Stimulated activated CD4-positive, alpha-beta T cell treated with anti-CD3 and anti-CD28 coated beads, Interleukin-12 subunit alpha, Interleukin-12 subunit beta, amount 100 ng/mL, for 4 hours (primary cell): ENCODE measurements around the gene POLD4.
"Not testable (repeated sequence)": the region's sequence is repeated elsewhere in the genome, so short reads cannot be mapped to it uniquely, and the experiment has no call there.

Experiments used
- DNase-seq: peaks from one replicate; pipeline ENCODE4 v3.0.0-alpha.2; 2020

The POLD4 gene

DNA sequence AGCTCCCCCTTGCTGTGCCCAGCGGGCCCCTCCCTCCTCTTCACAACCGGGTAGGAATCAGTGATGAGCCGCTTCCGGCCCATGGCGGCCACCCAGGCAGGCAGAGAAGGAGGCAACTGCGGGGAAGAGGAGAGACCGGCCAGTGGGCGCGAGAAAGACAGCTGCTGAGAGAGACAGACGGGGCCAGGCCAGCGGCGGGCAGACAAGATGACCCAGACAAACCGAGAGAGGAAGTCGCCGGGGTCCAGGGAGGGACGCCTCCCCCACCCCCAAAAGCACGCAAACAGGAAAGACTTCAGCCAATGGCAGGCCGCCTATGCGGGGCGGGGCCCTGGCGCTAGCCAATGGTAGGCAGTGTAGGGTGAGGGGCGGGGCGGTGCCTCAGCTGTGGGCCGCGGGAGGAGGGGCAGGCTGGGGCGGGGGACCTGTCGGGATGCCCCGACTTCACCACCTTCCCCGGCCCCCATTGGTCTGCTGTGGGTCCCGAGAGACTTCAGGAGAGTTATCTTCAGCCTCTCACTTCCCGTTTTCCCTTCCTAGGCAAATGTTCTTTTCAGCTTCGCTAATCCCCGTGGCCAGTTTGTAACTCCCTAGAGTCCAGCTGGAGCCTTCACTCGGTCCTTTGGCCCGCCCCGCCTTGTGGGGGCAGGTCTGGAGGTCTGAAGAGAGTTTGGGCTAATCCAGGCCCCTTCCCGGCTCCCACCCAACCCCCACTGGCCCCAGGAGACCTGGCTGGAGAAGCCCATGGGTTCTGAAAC lies at the start of gene POLD4:
Gene POLD4, minus strand, starts transcription at position 230 of the 758 bp plus-strand sequence. Its CDS starts 147 bp downstream, at position 83.
- DNase-seq = peak; percentile 95

DNA sequence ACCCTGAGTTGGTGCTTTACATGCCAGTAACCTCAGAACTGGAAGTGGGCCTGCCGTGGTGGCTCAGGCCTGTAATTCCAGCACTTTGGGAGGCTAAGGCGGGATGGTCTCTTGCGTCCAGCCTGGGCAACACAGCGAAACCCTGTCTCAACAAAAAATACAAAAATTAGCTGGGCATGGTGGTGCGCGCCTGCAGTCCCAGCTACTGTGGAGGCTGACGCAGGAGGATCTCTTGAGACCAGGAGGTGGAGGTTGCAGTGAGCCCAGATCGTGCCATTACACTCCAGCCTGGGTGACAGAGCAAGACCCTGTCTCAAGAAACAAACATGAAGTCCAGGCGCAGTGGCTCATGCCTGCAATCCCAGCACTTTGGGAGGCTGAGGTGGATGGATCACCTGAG lies 49.7 kb upstream of the POLD4 start:
- DNase-seq = not testable (repeated sequence)

DNA sequence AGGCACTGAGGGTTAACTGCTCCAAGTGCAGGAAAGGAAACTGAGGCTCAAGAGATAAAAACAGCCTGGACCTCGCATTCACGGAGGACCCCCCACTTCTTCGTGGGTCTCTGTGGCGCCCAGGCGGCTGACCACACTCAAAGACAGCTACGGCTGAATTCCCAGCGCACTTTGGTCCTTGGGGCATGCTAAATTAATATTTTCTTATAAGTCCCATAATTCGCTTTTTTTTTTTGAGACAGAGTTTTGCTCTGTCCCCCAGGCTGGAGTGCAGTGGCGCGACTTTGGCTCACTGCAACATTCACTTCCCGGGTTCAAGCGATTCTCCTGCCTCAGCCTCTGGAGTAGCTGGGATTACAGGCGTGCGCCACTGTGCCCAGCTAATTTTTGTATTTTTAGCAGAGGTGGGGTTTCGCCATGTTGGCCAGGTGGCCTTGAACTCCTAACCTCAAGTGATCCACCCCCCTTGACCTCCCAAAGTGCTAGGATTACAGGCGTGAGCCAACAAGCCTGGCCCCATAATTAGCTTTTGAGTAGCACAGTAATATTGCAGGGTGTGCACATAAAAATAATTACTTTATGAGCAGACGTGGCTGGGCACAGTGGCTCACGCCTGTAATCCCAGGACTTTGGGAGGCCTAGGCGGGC lies 49.0 kb upstream of the POLD4 start:
- not testable (repeated sequence) for DNase-seq

GRCh38 chr11:67401495-67402191 lies 48.3 kb upstream of the POLD4 start, which contains the start of gene PPP1CA:
Gene PPP1CA, minus strand, starts transcription at chr11:67401858. Its CDS starts 76 bp downstream, at chr11:67401782.
- DNase-seq = peak; percentile 93

DNA sequence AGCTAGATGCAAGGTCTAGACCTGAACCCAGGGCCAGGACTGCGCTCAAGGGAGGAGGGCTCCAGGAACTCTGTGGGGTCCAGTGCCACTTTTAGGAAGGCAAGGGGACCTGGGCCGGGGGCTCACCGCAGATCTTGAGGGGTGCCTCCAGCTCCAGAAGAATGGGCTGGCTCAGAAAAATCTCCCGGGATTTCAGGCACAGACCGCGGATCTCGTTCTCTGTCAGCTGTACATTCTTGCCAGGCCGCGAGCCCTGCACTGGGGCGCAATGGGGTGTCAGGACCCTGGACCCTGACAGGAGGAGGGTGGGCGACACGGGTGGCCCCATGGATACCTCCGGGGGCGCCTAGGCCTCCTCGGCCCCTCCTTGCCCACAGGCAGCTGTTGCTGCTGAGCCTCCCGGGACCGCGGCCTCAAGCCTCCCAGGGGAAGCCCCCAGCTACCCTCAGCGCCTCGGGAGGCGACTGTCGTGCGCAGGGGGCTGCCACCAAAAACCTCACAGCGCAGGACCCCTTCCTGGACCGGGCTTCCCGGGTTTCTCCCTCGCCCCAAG lies 47.7 kb upstream of the POLD4 start:
- no peak for DNase-seq

- no peak for DNase-seq
Observed at GRCh38 chr11:67400251-67400941, 47.0 kb upstream of the POLD4 start.

DNA sequence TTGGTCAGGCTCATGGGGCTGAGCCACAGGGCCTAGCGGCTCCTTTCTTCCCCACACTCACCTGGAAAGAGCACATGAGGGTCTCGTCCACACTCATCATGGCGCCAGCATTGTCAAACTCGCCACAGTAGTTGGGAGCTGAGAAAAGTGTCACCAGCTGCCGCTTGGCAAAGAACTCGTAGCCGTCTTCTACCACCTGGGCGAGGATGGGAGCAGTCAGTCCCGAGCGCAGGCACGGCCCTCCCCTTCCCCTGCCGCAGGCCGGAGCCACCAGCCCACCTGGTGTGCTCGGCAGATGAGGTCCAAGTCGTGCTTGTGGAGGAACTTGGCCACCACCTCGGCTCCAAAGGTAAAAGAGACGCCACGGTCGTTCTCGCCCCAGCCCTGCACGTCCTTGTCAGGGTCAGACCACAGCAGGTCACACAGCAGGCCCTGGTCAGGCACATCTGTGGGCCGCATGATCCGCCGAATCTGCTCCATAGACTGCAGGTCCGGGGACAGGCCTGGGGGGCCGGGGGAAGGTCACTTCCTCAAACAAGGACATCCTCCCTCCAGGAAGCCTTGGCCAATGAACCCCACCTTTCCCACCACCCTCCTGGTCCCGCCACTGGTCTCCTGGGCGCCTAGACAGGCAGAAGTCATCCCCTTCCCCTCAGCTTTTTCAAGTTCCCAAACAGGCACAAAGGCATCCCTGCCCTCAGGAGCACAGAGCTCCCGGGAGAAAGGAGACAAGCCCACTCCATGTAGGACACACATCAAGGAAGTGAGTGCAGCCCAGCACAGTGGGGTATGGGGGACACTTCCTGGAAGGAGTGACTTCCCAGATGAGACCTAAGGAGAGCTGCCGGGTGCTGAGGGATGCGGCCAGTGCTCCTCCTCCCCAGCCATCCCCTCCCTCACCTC lies 45.6 kb upstream of the POLD4 start:
- DNase-seq = no peak

- no peak for DNase-seq
Observed at GRCh38 chr11:67397986-67398660, 44.8 kb upstream of the POLD4 start.

DNA sequence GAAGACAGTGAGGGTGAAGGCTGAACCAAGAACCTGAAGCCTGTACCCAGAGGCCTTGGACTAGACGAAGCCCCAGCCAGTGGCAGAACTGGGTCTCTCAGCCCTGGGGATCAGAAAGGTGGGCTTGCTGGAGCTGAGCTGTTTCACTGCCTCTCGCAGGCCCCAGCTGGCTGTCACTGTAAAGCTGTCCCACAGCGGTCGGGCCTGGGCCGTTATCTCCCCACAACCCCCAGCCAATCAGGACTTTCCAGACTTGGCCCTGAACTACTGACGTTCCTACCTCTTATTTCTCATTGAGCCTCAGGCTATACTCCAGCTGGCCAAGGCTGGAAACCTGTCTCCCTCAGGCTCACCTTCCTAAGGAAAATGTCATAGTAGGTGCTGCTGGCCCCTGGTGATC lies 44.2 kb upstream of the POLD4 start:
- no peak for DNase-seq

DNA sequence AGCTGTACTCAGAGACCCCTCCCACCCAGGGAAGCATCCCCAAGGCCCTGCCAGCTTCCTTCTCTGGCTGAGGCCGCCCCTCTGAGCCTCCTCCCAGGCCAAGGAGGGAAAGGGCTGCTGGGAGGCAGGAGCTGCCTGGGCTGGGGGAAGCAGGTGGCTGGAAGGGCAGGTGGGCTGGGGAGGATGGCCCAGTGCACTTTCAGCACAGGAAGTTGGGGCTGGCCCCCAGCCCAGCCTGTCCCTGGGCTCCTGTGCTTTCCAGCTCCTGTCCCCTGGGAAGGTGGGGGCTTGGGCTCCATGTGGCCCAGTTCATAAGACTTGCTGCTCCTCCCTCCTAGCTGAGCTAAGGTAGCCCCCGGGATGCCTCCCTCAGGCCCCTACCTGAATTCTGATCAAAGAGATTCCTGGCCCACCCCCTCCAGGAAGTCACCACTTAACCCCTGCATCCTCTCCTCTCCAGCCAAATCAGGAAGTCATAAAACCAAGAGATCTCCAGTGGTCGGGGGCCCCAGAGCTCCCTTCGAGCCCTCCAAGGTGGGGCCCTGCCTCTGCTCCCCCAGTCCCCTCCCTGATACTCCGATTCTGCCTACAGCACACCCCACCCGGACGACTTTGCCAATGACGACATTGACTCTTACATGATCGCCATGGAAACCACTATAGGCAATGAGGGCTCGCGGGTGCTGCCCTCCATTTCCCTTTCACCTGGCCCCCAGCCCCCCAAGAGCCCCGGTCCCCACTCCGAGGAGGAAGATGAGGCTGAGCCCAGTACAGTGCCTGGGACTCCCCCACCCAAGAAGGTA lies 43.4 kb upstream of the POLD4 start:
- DNase-seq = no peak

GRCh38 chr11:67396259-67396581 lies 42.9 kb upstream of the POLD4 start:
- DNase-seq = no peak

DNA sequence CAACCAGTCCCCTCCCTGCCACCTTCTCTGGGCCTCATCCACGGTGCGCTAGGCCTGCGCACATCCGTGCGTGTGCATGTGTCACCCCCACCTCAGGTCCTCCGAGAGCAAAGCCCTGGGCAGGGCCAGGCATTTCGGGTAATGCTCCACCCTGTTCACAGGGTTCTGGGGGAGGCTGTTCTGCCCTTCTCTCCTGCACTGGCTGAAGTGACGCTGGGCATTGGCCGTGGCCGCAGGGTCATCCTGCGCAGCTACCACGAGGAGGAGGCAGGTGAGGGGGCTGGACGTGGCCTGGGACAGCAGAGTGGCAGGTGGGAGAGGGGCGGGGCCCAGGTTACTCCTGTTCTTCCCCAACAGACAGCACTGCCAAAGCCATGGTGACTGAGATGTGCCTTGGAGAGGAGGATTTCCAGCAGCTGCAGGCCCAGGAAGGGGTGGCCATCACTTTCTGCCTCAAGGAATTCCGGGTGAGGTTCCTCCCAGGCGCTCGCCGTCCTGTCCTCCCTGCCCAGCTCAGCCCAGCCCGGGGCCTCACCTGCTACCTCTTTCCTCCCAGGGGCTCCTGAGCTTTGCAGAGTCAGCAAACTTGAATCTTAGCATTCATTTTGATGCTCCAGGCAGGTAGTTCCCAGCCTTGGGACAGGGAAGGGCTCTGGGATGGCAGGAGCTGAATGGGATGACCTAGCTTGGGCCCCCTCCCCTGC lies 42.4 kb upstream of the POLD4 start:
- no peak for DNase-seq

DNA sequence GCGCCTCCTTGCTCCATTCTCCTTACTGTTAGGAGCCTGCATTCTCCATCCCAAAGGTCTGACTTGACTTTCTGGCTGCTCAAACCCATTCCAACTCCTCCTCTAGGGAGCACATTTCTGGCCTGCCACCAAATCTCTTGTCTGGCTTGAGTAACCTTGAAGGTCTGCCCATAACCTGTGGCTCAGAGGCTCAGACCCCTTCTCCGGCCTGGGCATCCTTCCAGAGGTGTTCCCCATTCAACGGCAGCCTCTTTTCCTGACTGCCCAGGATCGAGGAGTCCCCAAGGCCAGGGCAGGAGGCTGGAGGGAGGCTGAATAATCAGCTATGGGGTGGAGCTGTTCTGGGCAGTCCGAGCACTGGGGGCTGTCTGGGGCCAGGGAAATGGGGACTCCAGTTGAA lies 40.6 kb upstream of the POLD4 start:
- DNase-seq = no peak

- no peak for DNase-seq
Observed at GRCh38 chr11:67393437-67393836, 40.1 kb upstream of the POLD4 start.

DNA sequence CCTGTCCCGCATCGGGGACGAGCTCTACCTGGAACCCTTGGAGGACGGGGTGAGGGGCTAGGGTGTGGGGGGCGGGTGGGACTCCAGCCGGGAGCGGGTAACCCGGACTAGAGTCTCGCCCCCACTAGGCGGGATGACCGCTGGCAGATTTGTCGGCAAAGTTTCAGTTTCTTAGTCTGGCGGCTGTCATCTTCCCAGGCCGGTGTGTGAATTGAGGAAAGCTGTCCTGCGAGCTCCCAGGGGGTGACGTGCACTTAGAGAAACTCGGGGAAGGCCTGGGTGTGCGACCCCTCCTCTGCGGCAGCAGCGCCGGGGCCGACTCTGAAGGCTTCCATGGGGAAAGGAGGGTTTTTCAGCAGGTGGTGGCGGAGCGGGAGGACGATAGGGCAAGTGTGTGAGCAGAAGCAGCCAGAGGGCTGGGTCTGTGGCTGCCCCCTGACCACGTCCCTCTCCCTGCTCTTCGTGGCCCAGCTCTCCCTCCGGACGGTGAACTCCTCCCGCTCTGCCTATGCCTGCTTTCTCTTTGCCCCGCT lies 38.9 kb upstream of the POLD4 start:
- DNase-seq = no peak

DNA sequence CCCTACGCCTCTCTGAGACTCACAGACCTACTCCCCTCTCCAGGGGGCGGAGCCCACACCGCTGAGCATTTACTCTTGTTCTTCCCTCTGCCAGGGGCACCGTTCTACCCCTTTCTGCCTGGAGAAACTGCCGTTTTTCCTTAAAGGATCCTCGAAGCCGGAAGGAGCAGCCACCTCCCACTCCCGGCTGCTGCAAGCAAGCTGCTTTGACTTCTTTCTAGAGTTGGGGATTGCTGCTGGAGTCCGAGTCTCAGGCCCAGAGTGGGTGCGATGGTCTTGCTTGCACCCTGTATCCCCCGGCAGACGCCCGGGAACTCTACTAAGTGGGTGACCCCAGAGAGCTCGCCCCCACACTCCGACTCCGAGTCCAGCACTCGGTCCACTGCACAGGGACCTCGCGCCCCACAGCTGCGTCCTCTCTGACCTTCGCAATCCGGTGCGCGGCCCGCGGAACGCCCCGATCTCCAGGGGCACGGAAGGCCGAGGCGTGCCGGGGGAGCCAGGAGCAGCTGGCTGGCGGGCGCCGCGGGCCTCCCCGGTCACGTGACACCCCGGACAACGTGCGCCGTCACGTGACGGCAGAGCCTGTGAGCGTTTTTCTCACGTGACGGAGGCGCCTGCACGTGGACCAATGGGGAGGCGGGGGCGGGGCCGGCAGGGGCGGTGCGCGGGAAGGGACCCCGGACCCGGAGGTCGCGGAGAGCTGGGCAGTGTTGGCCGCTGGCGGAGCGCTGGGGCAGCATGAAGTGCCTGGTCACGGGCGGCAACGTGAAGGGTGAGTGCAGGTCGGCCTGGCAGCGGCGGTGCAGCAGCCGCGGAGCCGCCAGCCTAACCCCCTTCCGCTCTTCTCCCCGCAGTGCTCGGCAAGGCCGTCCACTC lies 38.2 kb upstream of the POLD4 start, which contains the start of gene RAD9A:
Gene RAD9A, plus strand, starts transcription at position 683 of the 879 bp plus-strand sequence. Its CDS starts 59 bp downstream, at position 742.
- DNase-seq = peak; percentile 93

- DNase-seq = no peak
Observed at GRCh38 chr11:67390947-67391303, 37.6 kb upstream of the POLD4 start.

DNA sequence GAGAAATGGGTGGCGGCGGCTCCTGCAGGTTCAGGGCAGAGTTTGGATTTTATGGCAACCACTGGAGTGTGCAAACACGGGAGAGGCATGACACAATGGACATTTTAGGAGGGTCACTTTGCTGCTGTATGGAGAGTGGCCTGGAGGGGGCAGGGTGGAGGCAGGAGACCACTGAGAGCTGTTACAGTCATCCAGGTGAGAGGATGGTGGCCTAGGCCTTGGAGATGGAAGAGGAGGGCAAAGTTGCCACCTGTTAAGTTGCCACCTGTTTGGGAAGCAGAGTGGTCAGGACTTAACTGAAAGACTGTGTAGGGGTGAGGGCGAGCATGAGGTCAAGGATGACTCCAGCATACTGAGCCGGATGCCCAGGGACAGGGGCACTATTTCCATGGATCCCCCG lies 36.1 kb upstream of the POLD4 start:
- peak; percentile 53 for DNase-seq
